LHCN-M2 (cell line): ENCODE results near the gene ZBED2. TPM values are rescaled to one million over a fixed set of nuclear protein-coding genes. Genes with fewer than 3 reads are reported as not detected.
"Not testable (repeated sequence)": the region's sequence is repeated elsewhere in the genome, so short reads cannot be mapped to it uniquely, and the experiment has no call there.

Source experiments
- DNase-seq: peaks from one replicate; pipeline ENCODE4 v3.0.0-alpha.2; 2012; ENCODE audit warnings: low read depth
- polyA plus RNA-seq: library from polyadenylated mRNA; unstranded; fragments of >200 nt; gene quantifications from one replicate; pipeline ENCODE4 v1.2.1, GENCODE V29; 2012; ENCODE audit warnings: missing spikeins
- total RNA-seq: library from RNA; depleted of rRNA; stranded (reverse); fragments of >200 nt; gene quantifications from 2 replicates; pipeline ENCODE4 v1.2.3, GENCODE V29; 2014; rRNA removed

ZBED2 gene
- not detected in 2 replicates for total RNA-seq
- polyA plus RNA-seq, result 0.04 TPM

DNA sequence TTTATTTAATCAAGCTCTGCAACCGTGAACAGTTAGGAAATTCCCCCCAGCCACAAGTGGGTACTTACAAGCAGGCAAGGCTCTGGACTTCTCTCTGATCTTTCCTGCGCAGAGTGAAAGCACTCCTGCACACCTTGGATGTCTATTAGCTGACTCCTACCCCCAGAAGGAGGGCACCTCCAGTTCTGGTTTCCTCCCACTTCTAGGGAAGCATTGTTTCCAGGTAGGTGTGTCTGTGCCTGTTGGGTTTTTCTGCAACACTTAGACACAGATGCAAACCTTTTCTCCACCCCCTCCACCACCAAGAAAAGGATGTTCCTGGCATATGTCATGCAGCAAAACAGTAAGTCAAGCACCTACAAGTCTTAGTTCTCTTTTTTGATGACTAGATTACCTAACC is at the start of gene ZBED2:
Gene ZBED2 (minus strand): TSS at position 115 of the 400 bp plus-strand sequence. CDS start 1,145 bp downstream, outside the sequence.
- DNase-seq, result no peak

DNA sequence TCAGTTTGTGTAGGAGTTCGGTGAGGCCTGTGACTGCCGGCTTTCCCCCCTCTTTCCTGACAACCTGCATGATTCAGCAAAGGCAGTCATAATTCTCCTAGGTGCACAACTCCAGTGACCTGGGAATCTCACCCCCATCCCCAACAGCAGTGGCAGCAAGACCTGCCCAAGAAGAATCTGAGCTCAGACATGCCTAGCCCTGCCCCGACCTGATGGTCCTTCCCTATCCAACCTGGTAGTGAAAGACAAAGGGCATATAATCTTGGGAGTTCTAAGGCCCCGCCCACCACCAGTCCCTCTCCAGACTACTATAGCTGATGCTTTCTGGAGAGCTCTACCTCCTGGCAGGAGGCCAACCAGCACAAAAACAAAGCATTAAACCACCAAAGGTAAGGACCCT is 44.2 kb upstream of the ZBED2 start:
- no peak for DNase-seq

GRCh38 chr3:111636366-111636885 is 41.3 kb upstream of the ZBED2 start:
- peak; percentile 11 for DNase-seq

- DNase-seq, result no peak
Measured at GRCh38 chr3:111635403-111635802, 40.3 kb upstream of the ZBED2 start.

DNA sequence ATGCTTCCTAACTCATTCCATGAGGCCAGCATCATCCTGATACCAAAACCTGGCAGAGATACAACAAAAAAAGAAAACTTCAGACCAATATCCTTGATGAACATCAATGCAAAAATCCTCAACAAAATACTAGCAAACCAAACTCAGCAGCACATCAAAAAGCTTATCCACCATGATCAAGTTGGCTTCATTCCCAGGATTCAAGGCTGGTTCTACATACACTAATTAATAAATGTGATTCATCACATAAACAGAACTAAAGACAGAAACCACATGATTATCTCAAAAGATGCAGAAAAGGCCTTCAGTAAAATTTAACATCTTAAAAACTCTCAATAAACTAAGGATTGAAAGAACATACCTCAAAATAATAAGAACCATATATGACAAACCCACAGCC is 35.5 kb upstream of the ZBED2 start:
- not testable (repeated sequence) for DNase-seq

- not testable (repeated sequence) for DNase-seq
Measured at GRCh38 chr3:111629018-111629417, 33.9 kb upstream of the ZBED2 start.

GRCh38 chr3:111627092-111627491 is 31.9 kb upstream of the ZBED2 start:
- DNase-seq, result no peak

DNA sequence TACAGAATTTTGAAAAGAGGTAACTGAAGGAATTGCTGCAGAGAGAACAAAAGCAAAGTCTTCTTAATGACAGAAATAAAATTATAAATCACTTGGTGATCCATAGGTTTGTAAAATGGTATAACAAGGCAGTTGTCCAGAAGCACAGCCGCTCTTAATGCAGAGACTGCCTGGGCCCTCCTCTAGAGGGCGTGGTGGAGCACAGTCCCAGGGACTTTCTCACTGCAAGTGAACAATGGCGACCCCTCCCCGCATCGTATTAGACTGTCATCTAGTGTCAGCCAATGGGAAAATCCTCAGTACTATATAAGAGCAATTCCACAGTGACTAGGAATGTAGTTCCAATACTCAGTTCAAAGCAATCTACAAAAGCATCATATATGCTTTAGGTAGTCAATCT is 26.4 kb upstream of the ZBED2 start:
- DNase-seq, result peak; percentile 30

- DNase-seq, result peak; percentile 45
Measured at GRCh38 chr3:111619833-111620232, 24.7 kb upstream of the ZBED2 start.

DNA sequence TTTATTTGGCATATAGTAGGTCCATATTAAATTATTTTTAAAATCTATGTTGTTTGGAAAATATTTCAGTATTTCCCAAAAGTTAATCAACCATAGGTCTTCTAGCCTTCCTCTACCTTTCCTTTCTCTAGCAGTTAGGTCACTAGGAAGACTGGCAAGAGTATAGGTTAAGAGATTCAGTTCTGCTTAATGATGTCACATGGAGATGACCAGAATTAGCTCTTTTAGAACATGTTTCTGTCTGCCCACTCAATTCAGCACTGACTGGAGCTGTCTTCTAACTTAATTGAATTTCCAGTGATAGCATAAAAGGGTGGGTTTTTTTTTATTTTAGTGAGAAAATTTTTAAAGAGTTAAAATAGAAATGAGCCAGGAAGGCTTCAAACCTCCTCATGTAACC is 23.8 kb upstream of the ZBED2 start:
- DNase-seq, result no peak

GRCh38 chr3:111617912-111618601 is 22.9 kb upstream of the ZBED2 start:
- peak; percentile 20 for DNase-seq

DNA sequence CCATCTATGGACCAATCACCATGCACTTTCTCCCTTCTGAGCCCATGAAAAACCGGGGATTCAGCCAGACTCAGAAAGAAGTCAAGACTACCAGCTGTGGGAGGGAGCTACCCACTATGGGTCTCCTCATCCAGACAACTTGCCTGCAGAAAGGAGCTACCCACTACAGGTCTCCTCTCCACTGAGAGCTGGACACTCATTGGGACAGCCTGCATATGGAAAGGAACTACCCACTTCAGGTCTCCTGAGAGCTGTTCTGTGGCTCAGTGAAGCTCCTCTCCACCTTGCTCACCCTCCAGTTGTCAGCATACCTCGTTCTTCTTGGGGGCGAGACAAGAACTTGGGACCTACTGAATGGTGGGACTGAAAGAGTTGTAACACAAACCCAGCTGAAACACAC is 22.3 kb upstream of the ZBED2 start:
- DNase-seq, result no peak

GRCh38 chr3:111616417-111617105 is 21.4 kb upstream of the ZBED2 start:
- peak; percentile 52 for DNase-seq

GRCh38 chr3:111615880-111616279 is 20.7 kb upstream of the ZBED2 start:
- DNase-seq, result no peak

DNA sequence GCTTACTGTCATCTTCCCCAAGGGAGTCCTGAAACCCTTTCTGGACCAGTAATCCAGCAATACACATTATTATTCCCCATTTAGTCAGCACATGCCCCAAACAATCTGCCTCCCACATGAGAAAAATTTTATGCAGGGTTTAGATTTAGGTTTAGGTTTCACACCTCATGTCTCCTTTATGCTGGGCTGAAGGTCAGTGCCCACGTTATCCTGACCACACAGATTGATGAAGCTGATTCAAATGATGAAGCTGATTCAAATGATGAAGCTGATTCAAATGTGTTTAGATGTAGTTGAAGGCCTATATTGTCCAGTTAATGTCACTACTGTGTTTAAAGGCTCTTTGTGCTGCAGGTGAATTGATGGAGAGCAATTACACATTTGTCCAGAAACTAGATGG is 18.1 kb upstream of the ZBED2 start:
- DNase-seq, result no peak

DNA sequence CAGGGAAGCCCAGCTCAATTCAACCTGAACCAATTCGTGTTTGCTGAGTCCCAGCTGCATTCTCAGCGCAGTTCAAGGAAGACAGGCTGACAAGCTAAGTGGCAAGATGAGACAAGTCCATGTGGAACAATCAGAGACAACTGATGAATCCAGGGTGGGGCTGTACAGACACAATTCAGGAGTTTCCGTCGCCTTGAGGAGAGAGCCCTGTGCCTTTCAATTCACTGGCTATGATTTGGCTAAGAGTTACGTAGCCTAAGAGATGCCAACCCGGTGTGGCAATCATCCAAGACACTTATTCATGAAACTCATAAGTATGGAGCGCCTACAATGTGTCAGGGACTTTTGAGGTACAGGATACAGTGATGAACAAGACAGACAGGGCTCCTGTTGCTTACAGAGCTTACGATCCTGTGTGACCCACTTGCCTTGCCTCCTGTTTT is 15.5 kb upstream of the ZBED2 start:
- no peak for DNase-seq

GRCh38 chr3:111610189-111610588 is 15.0 kb upstream of the ZBED2 start:
- no peak for DNase-seq

DNA sequence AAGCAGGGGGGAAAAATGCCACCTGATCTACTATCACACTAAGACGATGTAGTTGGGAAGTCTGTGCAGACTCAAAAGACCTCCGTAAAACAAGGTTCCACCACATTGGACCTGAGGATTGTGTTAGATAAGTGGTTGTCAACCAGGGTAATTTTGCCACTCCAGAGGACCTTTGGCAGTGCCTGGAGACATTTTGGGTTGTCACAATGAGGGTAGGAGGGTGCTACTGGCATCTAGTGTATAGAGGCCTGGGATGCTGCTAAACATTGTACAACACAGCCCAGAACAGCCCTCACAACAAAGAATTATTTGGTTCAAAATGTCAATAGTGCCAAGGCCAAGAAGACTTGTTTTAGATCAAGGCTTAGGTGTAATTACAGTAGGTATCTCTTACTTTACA is 14.6 kb upstream of the ZBED2 start:
- DNase-seq, result no peak

DNA sequence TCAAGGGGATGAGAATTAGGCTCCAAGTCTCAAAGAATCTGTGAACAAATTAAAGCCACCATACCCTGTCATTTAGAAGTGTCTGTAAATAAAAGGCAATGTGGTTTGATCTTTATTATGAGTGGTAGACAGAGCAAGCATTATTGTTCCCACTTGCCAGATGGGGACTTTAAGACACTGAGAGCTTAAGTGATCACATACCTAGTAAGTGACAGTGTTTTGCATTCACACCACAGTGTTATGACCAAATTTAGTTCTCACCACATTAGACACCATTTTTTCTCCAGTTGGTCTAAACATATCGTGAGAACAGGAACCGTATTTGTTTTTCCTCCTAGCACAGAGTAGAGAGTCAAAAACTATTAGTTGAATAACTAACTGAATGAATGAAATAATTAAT is 13.2 kb upstream of the ZBED2 start:
- DNase-seq, result no peak

GRCh38 chr3:111607240-111607920 is 12.2 kb upstream of the ZBED2 start:
- DNase-seq, result no peak

GRCh38 chr3:111605493-111605892 is 10.3 kb upstream of the ZBED2 start:
- no peak for DNase-seq

GRCh38 chr3:111605018-111605417 is 9.9 kb upstream of the ZBED2 start:
- DNase-seq, result no peak
